Measurements from ENCODE around the gene SVEP1.

The SVEP1 gene

GRCh38 chr9:110526426-110526825 lies 53.1 kb downstream of the SVEP1 start:
- no peak for DNase-seq (ENCODE audit: low read depth in 2 of 2)

GRCh38 chr9:110521206-110521605 lies 58.3 kb downstream of the SVEP1 start:
- no peak for DNase-seq (ENCODE audit: low read depth in 2 of 2)

- DNase-seq (ENCODE audit: low read depth in 2 of 2), result no peak
Observed at GRCh38 chr9:110520120-110520701, 59.3 kb downstream of the SVEP1 start.

- no peak for DNase-seq (ENCODE audit: low read depth in 2 of 2)
Observed at GRCh38 chr9:110517483-110517882, 62.1 kb downstream of the SVEP1 start.

- DNase-seq (ENCODE audit: low read depth in 2 of 2), result no peak
Observed at GRCh38 chr9:110514897-110515296, 64.6 kb downstream of the SVEP1 start.

GRCh38 chr9:110512817-110513216 lies 66.7 kb downstream of the SVEP1 start:
- DNase-seq (ENCODE audit: low read depth in 2 of 2), result no peak

- DNase-seq (ENCODE audit: low read depth in 2 of 2), result no peak
Observed at GRCh38 chr9:110509792-110510191, 69.7 kb downstream of the SVEP1 start.

- DNase-seq (ENCODE audit: low read depth in 2 of 2), result no peak
Observed at GRCh38 chr9:110502842-110503241, 76.7 kb downstream of the SVEP1 start.

- no peak for DNase-seq (ENCODE audit: low read depth in 2 of 2)
Observed at GRCh38 chr9:110499608-110500007, 79.9 kb downstream of the SVEP1 start.

- no peak for DNase-seq (ENCODE audit: low read depth in 2 of 2)
Observed at GRCh38 chr9:110487196-110487595, 92.3 kb downstream of the SVEP1 start.

- DNase-seq (ENCODE audit: low read depth in 2 of 2), result no peak
Observed at GRCh38 chr9:110486218-110486617, 93.3 kb downstream of the SVEP1 start.

- DNase-seq (ENCODE audit: low read depth in 2 of 2), result no peak
Observed at GRCh38 chr9:110479481-110479880, 100.1 kb downstream of the SVEP1 start.

- DNase-seq (ENCODE audit: low read depth in 2 of 2), result no peak
Observed at GRCh38 chr9:110476251-110476650, 103.3 kb downstream of the SVEP1 start.

- DNase-seq (ENCODE audit: low read depth in 2 of 2), result no peak
Observed at GRCh38 chr9:110472111-110472510, 107.4 kb downstream of the SVEP1 start.

- no peak for DNase-seq (ENCODE audit: low read depth in 2 of 2)
Observed at GRCh38 chr9:110468950-110469349, 110.6 kb downstream of the SVEP1 start.

GRCh38 chr9:110465190-110465589 lies 114.4 kb downstream of the SVEP1 start:
- no peak for DNase-seq (ENCODE audit: low read depth in 2 of 2)

- no peak for DNase-seq (ENCODE audit: low read depth in 2 of 2)
Observed at GRCh38 chr9:110464321-110464720, 115.2 kb downstream of the SVEP1 start.

GRCh38 chr9:110463499-110463898 lies 116.0 kb downstream of the SVEP1 start:
- no peak for DNase-seq (ENCODE audit: low read depth in 2 of 2)

- no peak for DNase-seq (ENCODE audit: low read depth in 2 of 2)
Observed at GRCh38 chr9:110457245-110457644, 122.3 kb downstream of the SVEP1 start.

GRCh38 chr9:110456681-110457080 lies 122.9 kb downstream of the SVEP1 start:
- DNase-seq (ENCODE audit: low read depth in 2 of 2), result no peak

- no peak for DNase-seq (ENCODE audit: low read depth in 2 of 2)
Observed at GRCh38 chr9:110455860-110456259, 123.7 kb downstream of the SVEP1 start.

GRCh38 chr9:110452227-110452801 lies 127.2 kb downstream of the SVEP1 start:
- DNase-seq (ENCODE audit: low read depth in 2 of 2), result no peak

- no peak for DNase-seq (ENCODE audit: low read depth in 2 of 2)
Observed at GRCh38 chr9:110451726-110452125, 127.8 kb downstream of the SVEP1 start.

- no peak for DNase-seq (ENCODE audit: low read depth in 2 of 2)
Observed at GRCh38 chr9:110447476-110447875, 132.1 kb downstream of the SVEP1 start.
